ENCODE data around the gene POLR3E.

DNA sequence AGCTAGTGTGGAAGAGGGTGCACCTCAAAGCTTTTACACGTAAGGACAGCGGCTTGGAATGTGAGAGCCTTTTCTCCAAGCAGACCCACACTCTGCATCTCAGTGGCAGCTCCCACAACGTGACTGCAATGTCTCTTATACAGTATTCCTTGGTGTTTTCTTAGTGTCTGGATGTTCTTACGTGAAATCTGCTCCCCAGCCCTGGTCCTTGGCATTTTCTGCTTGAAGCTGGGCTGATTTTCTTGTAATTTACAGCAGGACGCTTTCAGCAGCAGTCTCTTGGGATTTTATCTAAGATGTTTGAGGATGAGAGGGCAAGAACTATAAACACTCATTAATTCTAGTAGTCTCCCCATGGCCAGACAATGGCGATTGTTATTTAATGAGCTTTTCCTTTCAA lies 12.1 kb upstream of the POLR3E start:
- TF ChIP-seq POLR2A (IDR thresholded peaks at IDR 0.05): no peak
- TF ChIP-seq CTCF (IDR thresholded peaks at IDR 0.05): no peak
